Fibroblast of gingiva (primary cell): ENCODE measurements around the gene UST.
"Not testable (repeated sequence)": the region's sequence is repeated elsewhere in the genome, so short reads cannot be mapped to it uniquely, and the experiment has no call there.

Experiments used
- DNase-seq: peaks from one replicate; pipeline ENCODE4 v3.0.0-alpha.2; 2011; ENCODE audit warnings: low read depth

UST gene

DNA sequence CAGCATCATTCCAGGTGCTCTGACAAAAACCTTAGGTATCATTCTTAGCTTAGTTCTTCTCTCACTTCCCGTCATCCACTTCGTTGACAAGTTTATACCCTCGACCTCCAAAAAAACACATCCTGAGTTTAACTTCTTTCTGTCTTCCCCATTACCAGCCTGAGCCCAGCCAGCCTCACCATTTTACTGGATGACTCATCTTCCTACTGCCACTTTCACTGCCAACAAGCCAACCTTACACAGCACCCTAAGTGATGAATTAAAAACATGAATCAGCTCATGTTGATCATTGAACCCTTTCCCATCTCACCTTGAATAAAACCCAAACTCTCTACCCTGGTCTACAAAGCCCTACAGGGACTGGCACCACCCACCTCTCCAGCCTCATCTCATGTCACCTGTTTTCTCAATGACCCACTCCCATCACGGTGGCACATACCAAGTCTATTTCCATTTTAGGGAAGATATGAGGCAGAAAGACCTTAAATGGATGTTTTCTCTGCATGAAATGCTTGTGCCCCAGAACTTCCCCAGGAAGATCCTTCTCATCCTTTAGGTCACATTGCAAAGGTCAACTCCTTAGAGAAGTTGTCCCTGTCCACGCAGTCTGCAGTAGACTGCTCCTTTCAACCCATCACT lies 9.9 kb upstream of the UST start:
- no peak for DNase-seq

DNA sequence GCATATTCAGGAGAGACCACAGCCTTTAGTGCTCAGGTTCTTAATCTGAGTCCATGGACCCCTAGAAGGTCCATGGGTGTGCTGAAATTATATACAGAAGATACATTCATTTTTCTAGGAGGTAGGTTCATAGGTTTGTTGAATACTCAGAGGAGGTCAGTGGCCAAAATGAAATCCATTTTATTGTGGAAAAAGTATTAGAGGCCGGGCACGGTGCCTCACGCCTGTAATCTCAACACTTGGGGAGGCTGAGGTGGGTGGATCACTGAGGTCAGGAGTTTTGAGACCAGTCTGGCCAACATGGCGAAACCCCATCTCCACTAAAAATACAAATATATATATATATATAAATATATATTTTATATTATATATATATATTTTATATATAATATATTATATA lies 9.0 kb upstream of the UST start:
- DNase-seq, result no peak

GRCh38 chr6:148738946-148739821 lies 7.6 kb upstream of the UST start:
- DNase-seq, result no peak

DNA sequence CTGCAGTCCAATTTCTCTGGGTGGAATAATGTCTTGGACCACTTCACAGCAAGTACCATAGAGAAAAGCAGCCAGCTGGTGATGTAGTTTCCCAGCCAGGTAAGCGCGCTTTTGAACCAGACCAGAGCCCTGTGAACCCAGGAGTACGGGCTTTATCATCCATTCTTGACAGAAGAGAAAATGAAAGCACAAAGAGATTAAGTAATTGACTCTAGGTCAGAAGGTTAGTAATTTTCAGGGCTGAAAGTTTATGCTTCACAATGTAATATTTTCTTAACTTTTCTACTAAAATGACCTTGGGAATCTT lies 7.1 kb upstream of the UST start:
- DNase-seq, result no peak

DNA sequence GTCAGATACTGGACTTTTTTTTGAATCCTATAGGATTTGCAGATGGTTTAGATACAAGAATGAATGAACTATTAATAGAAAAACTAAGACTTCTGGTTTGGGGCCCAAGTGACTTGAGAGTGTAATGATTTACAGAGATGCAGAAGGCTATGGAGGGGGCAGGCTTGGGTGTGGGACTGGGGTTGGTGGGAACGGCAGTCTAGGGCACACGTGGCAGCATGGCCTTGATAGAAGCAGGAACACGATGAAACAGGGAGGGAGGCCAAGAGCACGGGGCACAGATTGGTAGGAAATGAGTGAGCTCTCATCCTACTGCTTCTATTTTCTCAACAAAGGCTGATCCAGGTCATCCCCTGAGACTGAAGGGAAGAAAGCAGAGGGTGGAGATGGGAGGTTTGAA lies 3.4 kb upstream of the UST start:
- no peak for DNase-seq

DNA sequence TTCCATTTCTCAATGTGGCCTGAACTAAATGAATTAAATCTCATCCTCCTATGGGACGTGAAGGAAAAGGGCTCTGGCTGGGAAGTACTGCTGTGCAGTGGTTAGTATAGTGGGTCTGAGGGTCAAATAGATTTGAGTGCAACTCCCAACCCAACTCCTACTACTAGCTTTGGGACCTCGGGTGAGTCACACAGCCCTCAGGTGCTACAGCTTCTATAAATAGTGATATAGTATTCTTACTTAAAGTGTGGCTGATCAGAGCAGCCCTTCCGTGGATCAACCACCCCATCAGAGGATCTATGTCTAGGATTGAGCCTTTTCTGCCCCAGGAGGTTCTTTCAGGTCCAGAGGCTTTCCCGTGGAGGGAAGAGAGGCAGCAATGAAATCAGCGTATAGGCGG lies 904 bp upstream of the UST start:
- DNase-seq, result no peak

- DNase-seq, result peak; percentile 68
Measured at GRCh38 chr6:148747145-148747470, 278 bp downstream of the UST start.

GRCh38 chr6:148747471-148748165 lies 788 bp downstream of the UST start:
- DNase-seq, result peak; percentile 21

GRCh38 chr6:148749674-148750073 lies 2.8 kb downstream of the UST start:
- DNase-seq, result no peak

DNA sequence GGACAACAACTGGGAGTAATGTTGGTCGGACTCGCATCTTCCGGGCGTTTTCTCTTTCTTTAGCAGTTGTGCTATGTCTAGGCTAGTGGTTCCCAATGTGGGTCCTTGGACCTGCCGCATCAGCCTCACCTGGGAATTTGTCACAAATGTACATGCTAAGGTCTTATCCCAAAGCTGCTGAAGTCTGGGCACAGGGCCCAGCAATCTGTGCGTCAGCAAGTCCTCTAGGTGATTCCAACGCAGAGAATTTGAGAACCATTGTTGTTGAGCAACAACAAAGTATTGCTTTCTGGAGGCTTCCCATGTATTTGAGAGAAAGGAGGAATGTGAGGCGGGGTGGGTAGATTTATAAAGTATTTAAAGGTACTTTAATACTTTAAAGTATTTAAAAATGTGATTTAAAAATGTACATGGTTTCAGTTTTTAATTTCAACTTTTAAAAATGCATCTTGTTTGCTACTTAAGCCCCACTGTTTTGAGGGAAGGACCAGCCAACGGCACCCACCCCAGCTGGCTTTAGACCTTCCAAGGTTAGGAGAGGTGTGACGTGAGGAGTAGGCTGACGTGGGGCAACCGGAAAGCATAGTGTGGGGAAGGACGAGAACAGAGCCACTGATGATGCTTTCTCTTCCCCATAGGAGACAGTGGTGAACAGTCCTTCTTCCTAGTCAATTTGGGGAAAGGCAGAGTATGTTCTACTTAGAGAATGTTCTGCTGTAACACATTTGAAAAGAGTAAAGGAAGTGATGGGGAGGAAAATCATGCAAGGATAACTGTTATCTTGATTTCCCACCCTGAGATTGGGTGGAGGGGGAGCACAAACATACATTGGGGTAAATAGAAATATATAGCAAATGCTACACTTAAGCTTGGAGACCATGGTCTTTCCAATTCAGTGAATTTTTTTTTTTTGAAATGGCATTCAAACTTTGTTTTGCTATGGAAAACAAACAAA lies 4.3 kb downstream of the UST start:
- DNase-seq, result peak; percentile 56

GRCh38 chr6:148751793-148752170 lies 5.0 kb downstream of the UST start:
- no peak for DNase-seq

DNA sequence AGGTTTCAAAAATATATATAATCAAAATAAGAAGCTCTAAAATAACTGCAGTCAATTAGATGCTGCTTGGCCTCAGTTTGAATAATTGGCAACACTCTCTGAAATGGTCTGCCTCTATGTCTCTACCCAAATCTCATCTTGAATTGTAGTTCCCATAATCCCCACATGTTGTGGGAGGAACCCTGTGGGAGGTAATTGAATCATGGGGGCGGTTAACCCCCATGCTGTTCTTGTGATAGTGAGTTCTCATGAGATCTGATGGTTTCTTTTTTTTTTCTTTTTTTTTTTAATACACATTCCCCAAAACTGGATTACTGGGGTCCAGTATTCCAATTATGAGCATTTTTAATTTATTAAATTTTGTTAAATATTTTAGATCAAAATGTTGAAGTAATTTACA lies 8.5 kb downstream of the UST start:
- DNase-seq, result not testable (repeated sequence)

- no peak for DNase-seq
Measured at GRCh38 chr6:148757944-148758480, 11.2 kb downstream of the UST start.

GRCh38 chr6:148758492-148758891 lies 11.7 kb downstream of the UST start:
- DNase-seq, result no peak

- DNase-seq, result no peak
Measured at GRCh38 chr6:148760258-148760534, 13.4 kb downstream of the UST start.

DNA sequence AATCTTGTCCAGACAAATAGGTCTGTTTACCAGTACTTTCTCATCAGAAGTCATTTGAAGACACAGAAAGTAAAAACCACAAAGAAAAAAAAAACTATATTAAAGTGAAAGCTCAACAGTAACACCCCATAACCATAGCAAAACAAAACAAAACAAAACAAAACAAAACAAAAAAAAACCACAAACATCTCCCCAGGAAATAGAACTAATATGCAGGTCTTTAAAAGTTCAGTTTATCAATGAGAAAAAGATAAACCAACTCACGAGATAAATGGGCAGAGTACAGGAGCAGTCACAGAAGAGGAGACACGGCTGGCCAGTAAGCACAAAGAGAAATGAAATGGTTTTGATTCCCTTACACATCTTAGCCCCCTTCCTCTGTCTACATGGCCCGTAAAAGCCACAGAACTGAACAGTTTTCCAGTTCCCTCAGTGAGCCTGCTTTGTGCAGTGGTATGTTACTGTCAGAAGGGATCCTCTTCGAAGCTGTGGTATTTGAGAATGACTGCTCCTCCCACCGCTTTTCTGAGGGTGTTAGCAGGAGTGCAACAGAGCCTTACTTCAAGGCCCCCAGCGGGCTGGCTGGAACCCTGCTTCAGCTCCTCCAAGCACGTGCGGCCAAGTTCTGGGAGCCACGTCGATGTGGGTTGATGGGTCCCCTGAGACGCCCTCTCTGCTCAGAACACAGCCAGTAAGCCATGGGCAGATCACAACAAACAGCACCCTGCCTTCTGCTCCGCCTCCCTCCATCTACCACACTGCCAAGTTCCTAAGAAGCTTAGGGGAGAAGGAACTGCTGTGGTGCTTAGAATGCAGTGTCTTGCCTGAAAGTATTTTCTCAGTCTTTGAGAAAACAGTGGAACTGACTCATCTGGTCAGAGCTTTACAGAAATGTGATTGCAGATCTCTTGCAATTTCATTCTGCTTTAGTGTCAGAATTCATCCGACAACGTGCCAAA lies 14.0 kb downstream of the UST start:
- DNase-seq, result peak; percentile 98

- peak; percentile 18 for DNase-seq
Measured at GRCh38 chr6:148761527-148762011, 14.7 kb downstream of the UST start.

DNA sequence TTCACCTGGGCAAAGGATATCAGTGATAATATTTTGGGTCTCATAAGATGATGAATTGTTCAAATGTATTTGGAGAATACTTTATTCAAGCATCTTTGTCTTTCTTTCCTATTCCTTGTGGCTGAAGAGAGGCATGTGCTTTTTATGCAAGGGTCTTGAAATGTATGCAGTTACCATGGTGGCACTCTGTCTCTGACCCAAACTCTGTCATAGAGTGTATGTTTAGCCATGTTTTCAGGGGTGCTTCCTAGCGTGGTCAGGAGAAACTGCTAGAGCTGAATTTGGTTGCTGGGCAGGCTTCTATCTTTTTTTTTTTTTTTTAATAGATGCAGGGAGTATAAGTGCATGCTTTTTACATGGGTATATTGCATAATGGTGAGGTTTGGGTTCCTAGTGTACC lies 15.4 kb downstream of the UST start:
- no peak for DNase-seq

DNA sequence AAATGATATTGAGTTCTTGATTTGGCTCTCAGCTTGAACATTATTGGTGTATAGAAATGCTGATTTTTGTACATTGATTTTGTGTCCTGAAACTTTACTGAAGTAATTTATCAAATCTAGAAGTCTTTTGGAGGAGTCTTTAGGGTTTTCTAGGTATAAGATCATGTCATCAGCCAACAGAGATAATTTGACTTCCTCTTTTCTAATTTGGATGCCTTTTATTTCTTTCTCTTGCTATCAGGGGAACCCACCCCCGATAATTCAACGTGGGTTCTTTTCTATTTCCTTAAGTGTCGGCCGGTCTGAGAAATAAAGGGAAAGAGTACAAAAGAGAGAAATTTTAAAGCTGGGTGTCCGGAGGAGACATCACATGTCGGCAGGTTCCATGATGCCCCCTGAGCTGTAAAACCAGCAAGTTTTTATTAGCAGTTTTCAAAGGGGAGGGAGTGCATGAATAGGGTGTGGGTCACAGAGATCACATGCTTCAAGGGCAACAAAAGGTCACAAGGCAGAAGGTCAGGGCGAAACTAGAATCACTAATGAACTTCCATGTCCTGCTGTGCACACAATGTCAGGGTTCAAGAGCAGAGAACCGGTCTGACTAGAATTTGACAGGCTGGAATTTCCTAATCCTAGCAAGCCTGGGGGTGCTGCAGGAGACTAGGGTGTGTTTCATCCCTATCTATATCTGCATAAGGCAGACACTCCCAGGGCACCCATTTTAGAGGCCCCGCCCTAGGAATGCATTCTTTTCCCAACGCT lies 17.6 kb downstream of the UST start:
- DNase-seq, result not testable (repeated sequence)
